Hematopoietic multipotent progenitor cell (in vitro differentiated cells): Measurements from ENCODE around the gene VPS13D. TPM values are rescaled to one million over a fixed set of nuclear protein-coding genes. Genes with fewer than 3 reads are reported as not detected.
"Not testable (repeated sequence)": the region's sequence is repeated elsewhere in the genome, so short reads cannot be mapped to it uniquely, and the experiment has no call there.

ENCODE experiments used
- DNase-seq, 3 donors: peaks; one replicate each; pipeline ENCODE4 v3.0.0-alpha.2; 2011 to 2015; ENCODE audit warnings: low read depth in 2 of 3, low spot score in 2 of 3
- total RNA-seq: library from RNA; depleted of rRNA; stranded (reverse); fragments of >200 nt; gene quantifications from one replicate; pipeline ENCODE4 v1.2.3, GENCODE V29; 2012

VPS13D gene
- total RNA-seq, 1 donor = 22.4 TPM

DNA sequence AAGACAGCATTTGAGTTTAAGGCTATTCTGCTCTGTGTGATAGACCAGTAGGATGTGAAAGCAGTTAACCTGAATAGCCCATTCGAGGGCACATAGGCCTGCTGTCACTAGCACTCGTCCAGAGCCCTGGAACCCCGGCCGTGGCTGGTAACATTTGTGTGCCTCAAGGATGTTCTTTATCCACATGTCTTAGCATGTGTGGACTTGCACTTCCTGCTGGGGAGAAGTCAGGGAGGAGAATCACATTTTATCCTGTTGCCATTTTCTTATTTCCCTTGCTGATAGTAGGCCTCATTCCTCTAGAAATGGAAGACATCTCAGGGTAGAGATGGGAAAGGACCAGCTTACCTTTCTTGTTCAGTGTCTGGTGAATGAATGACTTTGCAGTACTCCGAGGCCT, 54.7 kb downstream of the VPS13D start:
- DNase-seq = no peak

DNA sequence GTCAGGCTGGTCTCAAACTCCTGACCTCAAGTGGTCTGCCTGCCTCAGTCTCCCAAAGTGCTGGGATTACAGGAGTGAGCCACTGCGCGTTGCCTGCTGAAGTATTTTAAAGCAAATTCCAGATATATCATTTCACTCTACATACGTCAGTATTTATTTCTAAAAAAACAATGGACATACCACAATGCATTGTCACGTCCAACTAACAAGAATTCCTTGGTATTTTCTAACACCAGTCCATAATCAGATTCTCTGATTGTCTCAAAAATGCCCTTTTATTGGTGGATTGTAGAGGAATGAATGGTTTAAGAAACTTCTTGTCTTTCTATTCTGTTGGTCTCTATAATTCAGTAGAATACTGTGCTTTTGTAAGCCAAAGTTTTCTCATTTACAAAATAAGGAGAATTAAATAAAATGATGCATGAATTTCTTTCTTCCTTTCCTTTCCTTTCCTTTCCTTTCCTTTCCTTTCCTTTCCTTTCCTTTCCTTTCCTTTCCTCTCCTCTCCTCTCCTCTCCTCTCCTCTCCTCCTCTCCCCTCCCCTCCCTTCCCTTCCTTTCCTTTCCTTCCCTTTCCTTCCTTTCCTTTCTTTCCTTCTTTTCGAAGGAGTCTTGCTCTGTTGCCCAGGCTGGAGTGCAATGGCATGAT, 55.8 kb downstream of the VPS13D start:
- DNase-seq = no peak

DNA sequence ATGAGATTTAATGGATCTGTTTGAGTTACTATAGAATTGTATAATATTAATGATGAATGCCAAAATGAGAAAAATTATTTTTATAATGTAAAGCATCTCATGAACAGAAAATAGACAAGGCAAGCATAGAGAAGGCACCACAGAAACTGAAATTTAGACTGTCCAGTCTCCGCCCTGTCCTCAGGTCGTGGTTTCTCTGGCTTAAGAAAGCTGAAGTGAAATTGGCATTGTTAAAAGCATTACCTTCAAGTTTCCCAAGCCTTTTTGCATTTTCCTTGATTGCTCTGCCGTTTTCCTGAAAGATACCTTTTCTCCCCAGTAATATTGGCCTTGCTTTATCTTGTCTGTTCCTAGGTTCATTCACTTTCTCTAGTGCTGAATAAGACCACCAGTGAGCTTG, 58.0 kb downstream of the VPS13D start:
- no peak for DNase-seq

DNA sequence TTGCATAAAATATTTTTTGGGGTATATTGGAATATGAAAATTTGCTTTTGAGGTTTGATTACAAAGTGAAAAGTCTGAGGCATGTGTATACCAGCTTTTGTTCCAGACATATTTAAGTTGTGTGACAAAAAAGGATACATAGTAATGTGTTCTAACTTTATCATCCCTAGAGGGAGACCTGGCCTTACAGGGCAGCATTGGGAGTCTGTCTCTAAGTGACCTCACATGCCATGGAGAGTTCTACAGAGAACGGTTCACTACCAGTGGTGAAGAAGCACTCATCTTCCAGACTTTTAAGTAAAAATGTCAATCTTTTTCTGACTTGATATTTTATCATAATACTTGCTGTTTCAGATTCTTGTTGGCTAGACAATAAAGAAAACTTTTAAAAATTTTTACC, 61.0 kb downstream of the VPS13D start:
- DNase-seq = no peak

DNA sequence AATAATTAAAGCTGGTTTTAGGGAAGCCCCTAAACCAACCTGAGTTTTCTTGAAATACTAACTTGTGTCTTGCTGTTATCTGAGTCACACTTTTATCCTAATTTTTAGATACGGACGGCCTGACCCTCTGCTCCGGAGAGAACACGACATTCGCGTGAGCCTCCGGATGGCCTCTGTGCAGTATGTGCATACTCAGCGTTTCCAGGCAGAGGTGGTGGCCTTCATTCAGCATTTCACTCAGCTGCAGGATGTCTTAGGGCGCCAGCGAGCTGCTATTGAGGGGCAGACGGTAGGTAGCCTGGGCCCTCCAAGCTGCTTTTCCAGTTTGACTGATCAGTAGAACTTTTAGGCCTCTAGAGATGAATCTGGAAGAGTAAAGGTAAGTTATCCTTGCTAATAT, 63.6 kb downstream of the VPS13D start:
- DNase-seq = no peak

DNA sequence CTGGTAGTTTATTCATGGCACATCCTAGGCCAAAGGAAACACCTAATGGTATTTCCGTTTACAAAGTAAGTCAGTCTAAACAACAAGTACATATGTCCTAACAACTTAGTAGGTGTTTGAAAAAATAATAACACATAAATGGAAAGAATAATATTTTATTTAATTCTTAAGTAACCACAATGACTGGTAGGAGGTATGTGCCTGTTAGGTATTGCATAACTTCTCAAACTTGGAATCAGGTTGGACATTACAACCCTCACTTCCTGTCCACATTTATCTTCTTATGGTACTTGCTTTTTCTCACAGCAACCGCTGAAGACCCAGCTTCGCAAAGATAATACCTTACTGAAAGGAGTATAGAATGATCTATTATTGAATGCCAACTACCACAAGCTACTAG, 64.2 kb downstream of the VPS13D start:
- DNase-seq = no peak

DNA sequence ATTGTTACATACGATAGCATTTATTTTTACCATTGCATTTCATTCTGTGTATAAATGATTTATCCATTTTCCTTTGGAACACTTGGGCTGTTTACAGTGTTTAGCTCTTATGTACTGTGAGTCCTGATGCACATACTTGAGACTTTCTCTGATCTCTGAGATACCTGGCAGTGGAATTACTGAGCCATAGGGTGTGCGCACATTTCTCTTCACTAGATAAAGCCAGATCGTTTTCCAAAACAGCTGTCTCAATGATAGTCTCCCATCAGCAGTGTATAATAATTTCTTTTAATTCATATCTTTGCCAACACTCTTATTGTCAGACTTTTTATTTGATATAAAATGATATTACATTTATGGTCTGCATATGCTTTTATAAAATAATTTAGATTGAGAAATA, 66.2 kb downstream of the VPS13D start:
- no peak for DNase-seq

DNA sequence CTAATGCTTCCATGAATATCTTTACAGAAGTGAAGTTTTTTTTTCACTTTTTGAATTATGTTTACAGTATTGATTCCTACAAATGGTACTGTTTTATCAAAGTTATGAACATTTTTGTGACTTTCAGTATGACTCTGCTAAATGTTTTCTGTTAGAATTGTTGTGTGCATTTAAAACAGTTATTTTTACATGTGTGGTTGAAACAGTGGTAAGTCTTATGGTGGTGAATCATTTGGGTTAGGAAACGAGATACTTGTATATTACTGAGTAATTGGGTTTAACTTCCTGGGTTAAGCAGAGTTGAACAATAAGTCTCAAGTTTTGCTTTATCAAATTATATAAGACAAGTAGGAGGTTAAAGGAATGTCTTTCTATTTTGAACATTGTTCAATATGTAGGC, 66.8 kb downstream of the VPS13D start:
- DNase-seq = no peak

DNA sequence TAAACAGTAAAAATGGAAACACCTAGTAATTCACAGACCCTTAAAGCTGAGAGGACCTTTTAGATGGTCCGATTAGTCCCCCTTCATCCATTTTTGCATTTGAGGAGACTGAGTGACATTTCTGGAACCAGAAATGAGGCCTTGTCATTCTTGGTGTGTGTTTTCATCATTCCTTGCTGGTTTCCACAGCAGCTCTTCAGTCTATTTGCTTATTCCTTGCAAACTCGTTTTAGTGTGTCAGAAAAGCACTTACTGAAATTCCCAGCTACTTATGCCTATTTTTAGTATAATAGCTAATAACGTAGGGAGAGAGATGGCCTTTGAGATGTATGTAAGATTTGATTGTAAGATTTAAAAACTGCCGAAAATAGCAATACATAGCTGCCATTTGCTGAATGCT, 70.9 kb downstream of the VPS13D start:
- no peak for DNase-seq

DNA sequence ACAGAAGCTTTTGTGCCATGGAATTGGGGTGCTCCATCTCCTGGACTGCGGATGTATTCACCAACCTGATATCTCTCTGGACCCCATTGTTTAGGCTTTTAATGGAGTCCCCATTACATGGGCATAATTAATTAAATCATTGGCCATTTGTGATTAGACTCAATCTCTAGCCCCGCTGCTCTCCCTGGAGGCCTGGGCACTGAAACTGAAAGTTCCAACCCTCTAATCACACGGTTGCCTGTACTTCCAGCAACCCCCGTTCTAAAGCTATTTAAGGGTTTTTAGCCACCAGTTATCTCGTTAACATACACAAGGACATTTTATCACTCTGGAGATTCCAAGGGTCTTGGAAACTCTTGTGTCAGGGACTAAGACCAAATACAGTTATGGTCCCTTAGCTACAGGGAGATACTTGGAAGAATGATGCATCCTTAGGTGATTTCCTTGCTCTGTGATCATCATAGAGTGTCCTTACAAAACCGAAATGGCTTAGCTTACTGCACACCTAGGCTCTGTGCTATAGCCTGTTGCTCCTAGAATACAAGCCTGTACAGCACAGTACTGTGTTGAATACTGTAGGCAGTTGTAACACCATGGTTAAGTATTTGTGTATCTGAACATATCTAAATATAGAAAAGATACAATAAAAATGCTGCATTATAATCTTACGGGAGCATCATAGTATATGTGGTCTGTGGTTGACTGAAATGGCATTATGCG, 71.8 kb downstream of the VPS13D start:
- DNase-seq = no peak

DNA sequence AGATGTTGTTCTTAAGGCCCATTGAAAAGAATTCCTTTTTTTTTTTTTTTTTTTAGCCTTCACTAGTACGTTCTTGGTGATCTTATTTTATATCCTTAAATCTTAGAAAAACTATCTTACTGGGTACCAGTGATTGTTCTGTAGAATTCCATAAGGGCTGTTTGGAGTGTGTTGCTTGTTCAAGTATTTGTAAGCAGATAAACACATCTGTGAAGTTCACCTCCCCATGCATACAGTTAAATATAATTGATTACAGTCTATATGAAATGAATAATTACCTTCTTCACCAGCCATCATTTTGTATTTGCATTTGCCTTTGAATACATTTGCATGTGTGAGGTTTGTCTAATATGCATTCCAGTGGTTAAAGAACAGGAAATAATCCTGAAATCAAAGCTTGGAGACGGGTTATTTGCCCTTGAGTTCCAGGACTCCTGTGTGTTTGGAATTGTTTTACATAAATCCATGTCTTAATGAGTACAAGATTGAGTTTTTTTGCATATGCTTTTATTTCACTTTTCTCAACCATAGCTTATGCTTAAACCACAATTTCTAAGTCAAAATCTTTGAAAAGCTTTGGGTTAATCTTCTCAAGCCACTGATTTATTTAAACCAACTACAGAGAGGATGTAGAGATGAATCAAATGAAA, 73.1 kb downstream of the VPS13D start:
- no peak for DNase-seq

DNA sequence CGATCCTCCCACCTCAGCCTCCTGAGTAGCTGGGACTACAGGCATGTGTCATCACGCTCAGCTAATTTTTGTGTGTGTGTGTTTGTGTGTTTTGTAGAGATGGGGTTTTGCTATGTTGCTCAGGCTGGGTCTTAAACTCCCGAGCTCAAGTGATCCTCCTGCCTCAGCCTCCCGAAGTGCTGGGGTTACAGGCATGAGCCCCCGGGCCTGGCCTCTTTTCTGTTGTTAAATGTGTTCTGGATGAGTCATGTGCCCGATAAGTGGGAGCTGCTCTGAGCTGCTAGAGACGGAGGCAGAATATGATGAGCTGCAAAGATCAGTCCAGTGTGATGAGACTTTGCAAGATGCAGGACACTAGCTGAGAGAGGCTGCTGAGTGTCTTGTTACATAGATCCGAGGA, 75.5 kb downstream of the VPS13D start:
- no peak for DNase-seq

DNA sequence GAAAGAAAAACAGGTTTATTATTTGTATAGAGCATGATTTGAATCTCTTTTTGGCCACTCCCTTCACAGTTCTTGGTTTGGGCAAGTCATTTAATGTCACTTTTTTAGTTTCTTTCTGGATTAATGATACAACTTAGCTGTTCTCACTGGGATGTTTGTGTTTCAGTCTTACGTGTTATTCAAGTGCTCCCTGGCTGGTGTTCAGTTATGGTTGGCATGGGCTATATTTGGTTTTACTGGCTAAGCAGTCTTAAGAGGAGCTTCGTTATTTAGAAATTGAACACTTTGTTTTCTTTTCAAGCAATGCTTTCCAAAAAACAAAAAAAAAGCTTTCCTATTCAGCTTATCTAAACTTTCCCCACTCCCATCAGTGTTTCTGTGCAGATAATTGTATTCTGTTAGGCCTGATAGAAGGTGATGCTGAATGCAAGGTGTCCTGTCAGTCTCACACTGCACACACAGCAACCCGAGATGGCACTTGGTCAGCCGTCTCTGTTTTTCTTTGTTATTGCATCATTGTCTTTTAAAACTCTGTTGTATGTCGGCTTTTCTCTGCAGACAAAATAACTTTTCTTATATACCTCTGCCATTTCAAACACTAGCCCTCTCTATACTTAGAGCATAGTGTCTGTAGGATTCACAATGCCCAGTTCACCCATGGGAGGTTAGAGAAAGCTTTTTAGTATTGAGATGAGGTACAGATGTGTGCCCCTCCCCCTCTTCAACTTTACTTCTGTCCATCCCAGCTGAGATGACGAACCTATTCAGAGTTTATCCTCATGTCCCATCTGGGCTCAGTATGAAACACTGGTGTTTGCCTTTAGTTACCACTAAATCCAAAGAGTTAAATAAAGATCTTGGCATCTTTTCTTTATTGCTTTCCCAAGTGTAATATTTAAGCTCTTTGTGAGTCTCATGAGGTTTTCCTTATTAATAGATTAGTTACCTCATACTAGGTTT, 80.2 kb downstream of the VPS13D start:
- no peak for DNase-seq

DNA sequence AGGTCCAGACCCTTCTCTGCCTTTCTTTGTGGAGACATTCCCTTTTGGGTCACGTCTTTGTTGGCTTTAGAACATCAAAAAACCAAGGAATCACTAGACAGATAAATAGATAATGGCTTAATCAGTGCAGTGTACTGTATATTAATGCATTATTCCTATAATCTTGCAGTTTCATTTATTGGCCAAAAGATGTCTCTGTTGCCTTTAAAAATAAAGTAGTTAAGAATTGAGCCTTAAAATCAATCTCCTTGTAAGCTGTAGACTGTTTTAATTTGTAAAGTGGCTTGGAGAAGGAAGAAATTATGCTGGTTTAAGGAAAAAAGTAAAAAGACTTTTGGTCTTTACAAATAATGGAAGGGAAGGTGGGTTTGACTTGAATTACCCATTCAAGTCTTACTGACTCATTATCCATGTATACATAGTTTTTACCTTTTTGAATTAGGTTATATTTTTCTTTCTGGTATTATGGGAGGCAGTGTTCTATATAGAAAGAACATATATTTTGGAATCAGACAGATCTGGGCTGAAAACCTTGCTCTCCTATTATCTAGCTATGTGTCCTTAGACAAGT, 84.6 kb downstream of the VPS13D start:
- peak in 2 of 3 donors; percentile 9 to 44 for DNase-seq

DNA sequence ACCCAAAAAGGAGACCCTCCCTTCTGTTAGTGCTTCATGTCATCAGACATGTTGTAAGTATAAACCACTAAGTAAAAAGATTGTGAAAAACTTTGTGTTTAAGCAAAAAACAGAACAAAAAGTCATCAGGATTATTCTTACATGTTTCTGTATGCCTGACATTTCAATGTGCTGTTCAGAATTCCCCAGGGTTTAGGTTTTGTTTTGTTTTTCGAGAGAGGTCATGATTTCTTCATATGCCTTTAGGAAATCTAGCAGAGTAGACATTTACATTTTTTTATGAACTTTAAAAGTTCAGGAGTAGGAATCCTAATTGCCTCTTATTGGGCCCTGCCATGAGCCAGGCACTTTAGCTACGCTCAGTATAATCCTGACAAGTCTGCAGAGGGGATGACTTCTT, 85.3 kb downstream of the VPS13D start:
- no peak for DNase-seq

DNA sequence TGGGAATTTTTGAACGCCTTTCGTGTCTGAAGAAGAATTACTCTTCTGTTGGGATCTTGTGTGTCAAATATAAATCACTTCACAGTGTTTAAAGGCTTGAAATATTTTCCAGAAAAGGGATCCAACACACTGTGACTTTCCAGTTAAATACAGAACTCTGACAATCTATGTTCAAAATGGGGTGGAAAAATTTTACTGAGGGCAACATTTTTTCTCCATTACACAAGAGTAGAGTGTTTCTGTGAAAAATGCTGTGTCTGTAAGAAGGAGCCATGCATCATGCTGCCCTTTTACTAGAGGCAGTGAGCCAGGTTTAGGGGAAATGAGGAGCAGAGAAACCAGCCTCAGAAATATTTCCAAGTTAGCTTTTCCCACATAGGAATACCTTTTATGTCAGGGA, 86.5 kb downstream of the VPS13D start:
- no peak for DNase-seq

DNA sequence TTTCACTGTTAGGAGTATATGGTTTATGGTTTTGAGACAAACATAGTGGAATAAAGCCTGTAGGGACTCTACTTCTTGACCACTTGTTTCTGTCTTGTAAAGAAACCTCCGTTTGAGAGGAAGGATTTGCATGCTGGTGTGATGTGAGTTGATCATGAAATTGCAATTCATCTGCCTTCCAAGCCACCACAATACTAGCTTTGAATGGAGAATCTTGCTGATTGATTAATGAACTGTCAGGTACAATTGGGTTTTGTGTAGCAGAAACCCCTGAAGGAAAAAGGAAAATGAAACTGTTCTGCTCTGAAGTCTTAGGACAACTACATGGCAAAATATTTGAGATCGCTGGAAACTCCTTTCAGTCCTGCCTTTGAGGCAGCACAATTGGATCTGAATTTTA, 90.7 kb downstream of the VPS13D start:
- no peak for DNase-seq

DNA sequence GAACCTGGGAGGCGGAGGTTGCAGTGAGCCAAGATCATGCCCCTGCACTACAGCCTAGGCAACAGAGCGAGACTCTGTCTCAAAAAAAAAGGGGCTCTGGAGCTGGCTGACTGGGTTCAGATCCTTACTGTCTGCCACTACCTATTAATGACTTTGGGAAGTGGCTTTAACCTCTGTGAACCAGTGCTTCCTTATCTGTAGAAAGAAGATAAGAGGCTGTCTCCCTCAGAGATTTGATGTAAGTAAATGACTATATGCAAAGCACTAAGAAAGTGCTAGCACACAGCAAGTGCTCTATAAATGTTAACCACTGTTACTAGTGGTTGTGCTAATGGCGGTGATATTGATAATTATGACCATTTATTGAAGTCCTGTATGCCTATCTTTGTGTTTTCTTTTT, 94.6 kb downstream of the VPS13D start:
- DNase-seq = no peak

DNA sequence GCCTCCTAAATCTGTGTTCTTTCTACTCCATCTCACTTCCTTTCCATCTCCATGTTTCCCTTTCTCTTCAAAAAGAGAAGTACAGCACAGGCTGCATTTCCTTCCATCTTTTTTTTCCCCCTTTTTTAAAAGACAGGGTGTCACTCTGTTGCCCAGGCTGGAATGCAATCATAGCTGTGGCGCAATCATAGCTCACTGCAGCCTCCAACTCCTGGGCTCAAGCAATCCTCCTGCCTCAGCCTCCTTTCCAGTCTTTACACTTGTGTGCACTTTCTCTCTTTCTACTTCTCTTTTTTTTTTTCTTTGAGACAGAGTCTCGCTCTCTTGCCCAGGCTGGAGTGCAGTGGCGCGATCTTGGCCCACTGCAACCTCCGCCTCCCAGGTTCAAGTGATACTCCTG, 95.1 kb downstream of the VPS13D start:
- DNase-seq = not testable (repeated sequence)

DNA sequence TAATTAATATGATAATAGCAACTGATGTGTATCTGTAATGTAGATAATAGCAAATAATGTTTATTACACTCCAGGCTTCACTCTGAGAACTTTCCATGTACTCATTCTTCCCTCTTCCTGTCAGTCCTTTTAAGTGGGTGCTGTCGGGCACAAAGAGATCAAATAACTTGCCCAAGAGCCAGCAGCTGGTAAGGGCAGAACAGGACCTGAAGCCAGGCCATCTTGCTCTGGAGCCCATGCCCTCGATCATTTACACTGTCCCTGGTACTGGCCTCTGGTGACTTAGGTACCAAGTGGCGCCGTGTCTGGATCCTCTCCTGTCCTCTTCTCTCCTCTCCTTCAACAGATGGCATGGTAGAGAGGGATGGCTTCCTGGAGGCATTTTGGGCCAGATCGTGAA, 97.2 kb downstream of the VPS13D start:
- no peak for DNase-seq

DNA sequence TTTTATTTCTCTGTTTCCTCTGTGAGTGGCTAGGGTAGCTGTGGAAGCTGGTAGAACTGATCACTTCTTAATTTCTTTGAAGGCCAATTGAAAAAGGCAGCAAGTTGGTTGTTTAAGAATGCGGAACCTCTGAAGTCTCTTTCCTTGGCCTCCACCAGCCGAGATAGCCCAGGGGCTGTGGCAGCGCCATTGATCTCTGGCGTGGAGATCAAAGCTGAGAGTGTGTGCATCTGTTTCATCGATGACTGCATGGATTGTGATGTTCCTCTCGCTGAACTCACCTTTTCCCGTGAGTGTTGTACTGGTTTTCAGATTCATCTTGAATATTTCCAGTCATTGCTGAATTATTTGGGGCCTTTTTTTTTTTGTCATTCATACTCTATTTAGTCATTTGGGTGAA, 97.7 kb downstream of the VPS13D start:
- no peak for DNase-seq
